Keratinocyte (primary cell): ENCODE data around the gene CCNY. TPM values are rescaled to one million over a fixed set of nuclear protein-coding genes. Genes with fewer than 3 reads are reported as not detected.

ENCODE experiments used
- DNase-seq: peaks from one replicate; pipeline ENCODE4 v3.0.0-alpha.2; 2011; ENCODE audit warnings: low read depth, missing footprints, low spot score
- FAIRE-seq: peaks from 2 replicates; lab custom pipeline; 2011; peaks lifted over from hg19 to GRCh38; lab: Jason Lieb, UNC
- H2AFZ ChIP-seq: 2 replicates; pipeline ENCODE4 v1.6.0; 2012; ENCODE audit warnings: low read length, control low read depth, inconsistent platforms; ENCODE audit not compliant: control insufficient read depth
- H3K27ac ChIP-seq: 2 replicates; pipeline ENCODE4 v1.5.1; 2011; ENCODE audit warnings: low read length; ENCODE audit not compliant: control insufficient read depth, insufficient read depth
- H3K27me3 ChIP-seq: 3 replicates; pipeline ENCODE4 v1.6.0; 2011; ENCODE audit warnings: low read length; ENCODE audit not compliant: control insufficient read depth, insufficient read depth; ENCODE audit errors: extremely low read depth
- H3K36me3 ChIP-seq, 2 experiments: 2 replicates in 1 of 2; 3 replicates in 1 of 2; pipeline ENCODE4 v1.5.1; 2011; ENCODE audit warnings: low read length in 2 of 2, mild to moderate bottlenecking in 1 of 2; ENCODE audit not compliant: control insufficient read depth in 2 of 2, insufficient read depth in 2 of 2; ENCODE audit errors: extremely low read depth in 1 of 2
- H3K4me1 ChIP-seq: 3 replicates; pipeline ENCODE4 v1.5.1; 2011; ENCODE audit warnings: low read length; ENCODE audit not compliant: control insufficient read depth, insufficient read depth; ENCODE audit errors: extremely low read depth
- H3K4me2 ChIP-seq: 3 replicates; pipeline ENCODE4 v1.6.0; 2011; ENCODE audit warnings: low read depth, low read length; ENCODE audit not compliant: control insufficient read depth, insufficient read depth; ENCODE audit errors: extremely low read depth
- H3K4me3 ChIP-seq, 3 experiments: fragments of 200-600 bp in 1 of 3; sonication (generic) in 1 of 3; 2 replicates in 2 of 3; 3 replicates in 1 of 3; pipeline ENCODE4 v1.5.1; 2011 to 2016; ENCODE audit warnings: low read length in 3 of 3, mild to moderate bottlenecking in 3 of 3, control low read depth in 2 of 3, inconsistent platforms in 1 of 3, low read depth in 1 of 3, mixed read lengths in 1 of 3, mixed run types in 1 of 3, moderate library complexity in 1 of 3; ENCODE audit not compliant: control insufficient read depth in 2 of 3, insufficient read depth in 2 of 3; ENCODE audit errors: extremely low read depth in 1 of 3
- H3K79me2 ChIP-seq: 2 replicates; pipeline ENCODE4 v1.6.0; 2012; ENCODE audit warnings: low read length; ENCODE audit not compliant: control insufficient read depth, insufficient read depth
- H3K9ac ChIP-seq: 3 replicates; pipeline ENCODE4 v1.6.0; 2011; ENCODE audit warnings: low read length; ENCODE audit not compliant: control insufficient read depth, insufficient read depth; ENCODE audit errors: extremely low read depth
- H3K9me1 ChIP-seq: 3 replicates; pipeline ENCODE4 v1.6.0; 2011; ENCODE audit warnings: low read length; ENCODE audit not compliant: control insufficient read depth, insufficient read depth; ENCODE audit errors: extremely low read depth
- H3K9me3 ChIP-seq: 2 replicates; pipeline ENCODE4 v1.5.1; 2012; ENCODE audit warnings: low read depth, low read length; ENCODE audit not compliant: control insufficient read depth
- H4K20me1 ChIP-seq: 3 replicates; pipeline ENCODE4 v1.6.0; 2011; ENCODE audit warnings: low read length; ENCODE audit not compliant: control insufficient read depth, insufficient read depth; ENCODE audit errors: extremely low read depth
- CTCF ChIP-seq, 3 experiments: IDR thresholded peaks in 1 of 3; conservative IDR thresholded peaks in 1 of 3; optimal IDR thresholded peaks in 1 of 3; 2 replicates in 2 of 3; 3 replicates in 1 of 3; pipeline versions ENCODE3 to v1.5.1; 2011; ENCODE audit warnings: low read length in 3 of 3, mild to moderate bottlenecking in 3 of 3, moderate library complexity in 2 of 3, control low read depth in 1 of 3, inconsistent platforms in 1 of 3; ENCODE audit not compliant: insufficient read depth in 2 of 3; ENCODE audit errors: extremely low read depth in 1 of 3
- EZH2 ChIP-seq: IDR thresholded peaks from one replicate; pipeline ENCODE4 v1.6.1; 2012; ENCODE audit warnings: inconsistent platforms, mild to moderate bottlenecking, low read length, moderate library complexity
- dilution Hi-C: fragments of 300-500 bp; cut with MboI; formaldehyde crosslinking; loops from one replicate; pipeline ENCODE4 v1.7.0; 2020; ENCODE audit warnings: low sequenced_read_pairs; ENCODE audit not compliant: extremely low pct_ligation_motif_present
- polyA plus RNA-seq, 5 experiments: library from polyadenylated mRNA; depleted of rRNA in 3 of 5; stranded (reverse) in 3 of 5; stranded (forward) in 1 of 5; unstranded in 1 of 5; fragments of >200 nt; gene quantifications; 1 replicate in 1 of 5; 2 replicates in 3 of 5; 3 replicates in 1 of 5; pipeline versions ENCODE4 v1.2.1 to v1.2.3, GENCODE V29; 2011 to 2012; ENCODE audit warnings: missing spikeins in 2 of 5, low read depth in 1 of 5, low replicate concordance in 1 of 5

CCNY gene
- polyA plus RNA-seq, 1 donor (not counting 4 experiments of a cell fraction or from before 2014, with no cell fraction given): 58.9 TPM

GRCh38 chr10:35569836-35570235, 233.5 kb downstream of the CCNY start:
- Histone ChIP-seq H3K79me2 (no peaks in the 10 kb centered on the region), H3K27me3 (no peaks in the 10 kb centered on the region), H3K9ac (no peak overlapping the region), H3K9me1 (no peaks in the 10 kb centered on the region), H3K9me3 (no peaks in the 10 kb centered on the region), H3K4me2 (no peak overlapping the region), H3K4me3 (no peak overlapping the region), H3K4me1 (no peaks in the 10 kb centered on the region), H4K20me1 (no peaks in the 10 kb centered on the region), H3K36me3 (peaks cover 15 to 29% of the 10 kb centered on the region in 2 experiments), H2AFZ (no peak overlapping the region), H3K27ac (no peak overlapping the region)
- TF ChIP-seq EZH2 (no peak), CTCF (optimal IDR thresholded peaks at IDR 0.05 in 1 of 3, IDR thresholded peaks at IDR 0.05 in 1 of 3, conservative IDR thresholded peaks at IDR 0.05 in 1 of 3; ENCODE audit: extremely low read depth in 1 of 3, insufficient read depth in 2 of 3, low read length in 3 of 3) (no peak)
- dilution Hi-C loops: no loop called here
- FAIRE-seq (no peak), DNase-seq (no peak)

GRCh38 chr10:35570397-35570796, 234.1 kb downstream of the CCNY start:
- Histone ChIP-seq H3K9ac (no peak overlapping the region), H2AFZ (no peak overlapping the region), H3K79me2 (no peaks in the 10 kb centered on the region), H3K4me3 (no peak overlapping the region), H4K20me1 (no peaks in the 10 kb centered on the region), H3K4me1 (no peaks in the 10 kb centered on the region), H3K9me1 (no peaks in the 10 kb centered on the region), H3K9me3 (no peaks in the 10 kb centered on the region), H3K4me2 (no peak overlapping the region), H3K27me3 (no peaks in the 10 kb centered on the region), H3K27ac (no peak overlapping the region), H3K36me3 (peaks cover 15 to 30% of the 10 kb centered on the region in 2 experiments)
- dilution Hi-C loops: no loop called here
- no peak for TF ChIP-seq CTCF (optimal IDR thresholded peaks at IDR 0.05 in 1 of 3, IDR thresholded peaks at IDR 0.05 in 1 of 3, conservative IDR thresholded peaks at IDR 0.05 in 1 of 3; ENCODE audit: extremely low read depth in 1 of 3, insufficient read depth in 2 of 3, low read length in 3 of 3)
- no peak for TF ChIP-seq EZH2
- no peak for DNase-seq
- no peak for FAIRE-seq
